HG02571 (cell line): Measurements from ENCODE around the gene MCTP1.

ENCODE experiments used
- ATAC-seq: cut with Tn5 transposase; IDR thresholded peaks from one replicate; pipeline ENCODE4 v1.9.1; 2021; ENCODE audit warnings: mild to moderate bottlenecking, moderate library complexity; ENCODE audit not compliant: unreplicated experiment

The MCTP1 gene

DNA sequence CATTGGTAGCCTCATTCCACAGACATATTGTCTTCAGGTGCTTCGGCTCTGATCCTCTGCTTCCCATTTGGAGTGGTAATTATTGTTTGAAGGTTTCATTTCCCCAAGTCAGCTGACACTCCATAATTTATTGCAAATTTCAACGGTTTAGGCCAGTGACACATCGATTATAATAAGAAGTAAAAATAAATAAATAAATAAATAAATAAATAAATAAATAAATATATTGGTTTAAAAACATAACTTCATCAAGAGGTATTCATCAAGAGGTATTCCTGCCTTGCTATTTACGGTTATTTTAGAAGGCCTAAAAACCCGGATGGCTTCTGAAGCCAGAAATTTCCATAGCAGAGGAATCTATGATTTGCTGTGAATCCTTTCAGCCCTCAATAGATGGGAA, 393.3 kb downstream of the MCTP1 start:
- ATAC-seq = no peak

DNA sequence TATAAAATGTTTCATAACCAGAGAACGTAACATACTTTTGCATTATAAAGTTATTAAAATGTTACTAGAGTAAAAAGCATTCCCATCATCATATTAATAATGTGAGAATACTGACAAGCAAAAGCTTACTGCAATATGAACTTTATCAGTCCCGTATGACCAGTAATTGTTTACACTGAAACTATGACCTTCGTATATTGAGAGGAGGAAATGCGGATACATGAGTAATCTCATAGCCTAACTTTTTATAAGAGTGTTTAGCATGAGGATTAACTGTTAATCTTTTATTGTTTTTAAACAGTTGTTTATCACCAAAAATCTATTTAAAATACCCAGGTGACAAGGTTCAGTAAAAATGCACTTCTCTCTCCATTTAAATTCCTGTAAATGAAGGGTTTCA, 394.0 kb downstream of the MCTP1 start:
- ATAC-seq = no peak

DNA sequence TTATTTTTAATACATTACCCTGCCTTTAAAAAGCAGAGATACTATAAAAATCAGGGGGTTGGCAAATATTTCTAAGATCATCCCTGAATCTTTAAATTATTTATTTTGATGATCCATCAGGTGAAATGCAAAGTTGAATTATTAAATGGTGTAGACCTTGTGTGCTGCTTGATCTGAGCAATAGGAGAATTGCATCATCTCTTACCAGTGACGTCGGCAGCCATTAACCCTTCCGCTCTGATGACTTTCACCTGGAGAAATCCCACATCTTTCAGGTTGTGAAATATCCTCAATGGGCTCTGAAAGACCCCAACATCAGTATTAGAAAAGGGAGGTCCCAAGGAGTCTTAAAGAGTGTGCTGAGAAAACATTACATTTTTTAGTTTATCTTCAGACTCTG, 396.2 kb downstream of the MCTP1 start:
- ATAC-seq = no peak

DNA sequence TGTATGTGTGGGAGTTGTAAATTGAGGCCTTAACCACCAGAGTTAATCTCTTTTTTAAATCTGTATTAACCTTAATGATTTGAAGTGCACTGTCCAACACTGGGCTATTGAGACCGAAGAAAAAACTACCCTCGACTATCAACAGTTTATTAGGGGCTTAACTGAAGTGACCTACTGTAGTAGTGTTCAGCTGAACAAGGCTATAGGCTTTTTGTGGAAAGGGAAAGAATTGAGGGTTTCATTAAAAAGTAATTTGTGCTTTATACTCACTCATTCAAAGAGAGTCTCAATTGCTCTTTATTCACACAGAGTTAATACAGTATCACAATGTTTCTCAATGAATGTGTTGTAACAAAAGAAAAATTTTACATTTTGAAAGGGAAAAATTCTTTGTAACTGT, 399.0 kb downstream of the MCTP1 start:
- ATAC-seq = no peak

DNA sequence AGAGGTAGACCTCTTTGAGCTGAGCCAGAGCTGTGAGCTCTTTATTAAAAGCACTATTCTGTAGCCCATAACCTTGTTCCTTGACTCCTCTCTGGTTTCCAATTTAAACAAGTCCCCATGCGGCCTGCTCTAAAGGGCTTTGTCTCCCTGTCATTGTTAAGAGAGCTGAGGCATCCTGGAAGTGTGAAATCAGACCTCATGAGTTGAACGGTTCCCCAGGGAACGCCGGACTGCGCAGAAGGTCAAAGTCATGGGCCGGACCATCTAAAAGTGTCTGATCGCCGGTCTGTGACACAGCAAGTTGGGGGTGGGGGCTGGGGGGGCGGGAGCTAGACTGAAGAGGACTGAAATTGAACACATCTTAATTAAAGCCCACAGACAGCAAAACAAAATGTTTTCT, 400.6 kb downstream of the MCTP1 start:
- ATAC-seq = no peak

DNA sequence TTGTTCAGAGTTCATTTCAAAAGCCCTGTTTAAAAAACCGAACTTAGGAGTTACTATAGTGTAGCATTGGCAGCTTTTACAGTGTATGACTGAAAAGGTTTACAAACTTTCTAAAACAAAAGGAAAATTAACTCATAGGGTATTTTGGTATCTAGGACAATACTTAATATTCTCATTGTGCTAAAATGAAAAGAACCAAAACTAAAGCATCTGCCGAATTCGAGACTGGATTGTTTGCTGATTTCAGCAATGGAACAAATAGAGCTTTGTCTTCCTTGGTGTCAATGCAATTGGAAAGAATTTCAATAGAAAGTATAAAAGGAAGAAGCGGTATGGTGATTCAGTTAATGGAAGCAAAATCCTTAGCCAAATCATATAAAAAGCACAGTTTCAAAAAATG, 412.4 kb downstream of the MCTP1 start:
- no peak for ATAC-seq

DNA sequence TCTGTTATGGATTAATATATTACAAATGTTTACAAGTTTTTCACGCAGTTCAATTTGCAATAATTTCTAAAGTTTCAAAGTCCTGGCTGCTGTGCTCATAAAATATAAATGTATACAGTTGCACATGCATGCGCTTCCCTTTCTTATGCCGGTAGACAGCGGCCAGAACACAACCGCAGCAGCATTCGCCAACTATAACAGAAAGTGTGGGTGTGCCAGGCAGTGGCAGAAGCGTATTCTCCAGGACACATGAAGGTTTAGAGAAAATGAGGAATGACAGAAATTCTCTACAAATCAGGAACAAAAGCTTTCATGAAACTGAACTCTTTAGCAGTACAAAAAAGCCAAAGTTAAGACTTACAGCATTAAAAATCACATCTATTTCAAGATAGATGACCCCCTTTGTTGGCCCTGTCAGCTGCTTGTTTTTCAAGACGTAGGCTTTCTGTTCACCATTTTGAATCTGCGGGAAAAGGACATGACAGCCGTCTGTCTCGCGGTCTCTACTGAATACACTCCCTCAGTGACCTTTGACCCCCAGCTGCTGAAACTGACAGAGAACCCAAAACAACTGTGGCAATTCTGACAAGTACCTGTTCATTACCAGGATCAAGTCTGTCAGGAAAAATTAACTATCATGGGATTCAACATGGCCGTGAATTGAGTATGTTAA, 414.2 kb downstream of the MCTP1 start:
- ATAC-seq = no peak

DNA sequence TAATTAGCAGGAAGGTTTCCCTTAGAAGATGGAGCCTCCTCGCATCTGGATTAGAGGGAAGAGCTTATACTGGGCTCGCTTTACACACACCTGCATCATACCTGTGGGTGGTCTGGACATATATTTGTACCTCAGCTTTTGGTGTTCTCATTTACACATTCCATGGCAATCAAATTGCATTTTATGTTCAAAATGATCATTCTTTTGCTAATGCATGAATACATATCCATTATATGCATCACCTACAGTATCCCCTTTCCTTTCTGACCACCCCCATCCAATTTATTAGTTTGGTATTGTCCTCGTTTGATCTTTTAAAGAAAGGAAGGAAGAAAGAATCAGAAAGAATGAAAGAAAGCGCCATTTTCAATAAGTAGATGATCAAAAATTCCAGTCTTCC, 415.0 kb downstream of the MCTP1 start:
- ATAC-seq = no peak

DNA sequence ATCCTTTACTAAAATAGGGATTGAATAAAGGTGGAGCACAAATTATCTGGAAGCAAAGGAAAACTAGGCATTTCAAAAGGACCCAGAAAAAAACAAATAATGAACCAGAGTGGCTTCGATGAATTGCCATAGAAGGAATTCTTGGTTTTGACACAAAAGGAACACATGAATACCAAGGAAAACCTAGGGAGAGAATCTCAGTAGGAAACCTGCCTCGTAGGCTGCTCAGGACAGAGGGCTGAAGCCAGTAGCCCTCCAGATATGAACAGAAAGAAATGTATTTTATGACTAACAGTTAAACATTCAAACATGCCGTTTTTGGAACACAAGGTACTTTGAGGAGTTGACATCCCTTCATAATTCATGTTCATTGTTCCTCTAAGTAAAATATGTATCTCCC, 420.9 kb downstream of the MCTP1 start:
- ATAC-seq = no peak

DNA sequence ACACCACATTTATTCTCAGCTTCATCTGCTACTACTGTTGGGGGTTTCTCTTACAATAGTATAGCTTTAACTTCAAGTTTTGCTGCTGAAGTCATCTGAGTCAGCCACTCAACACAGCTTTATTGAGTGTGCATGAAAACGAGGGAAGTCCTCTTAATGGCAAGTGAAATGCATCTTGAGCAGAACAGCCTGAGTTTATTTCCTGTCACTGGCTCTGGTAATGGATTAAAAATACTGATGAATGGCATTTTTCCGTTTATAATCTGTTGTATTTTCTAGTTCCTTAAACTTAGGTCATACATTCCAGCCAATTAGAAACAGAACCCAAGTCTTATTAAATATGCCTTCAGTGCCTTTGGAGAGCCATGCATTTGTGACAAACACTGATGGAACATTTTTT, 427.8 kb downstream of the MCTP1 start:
- ATAC-seq = no peak

DNA sequence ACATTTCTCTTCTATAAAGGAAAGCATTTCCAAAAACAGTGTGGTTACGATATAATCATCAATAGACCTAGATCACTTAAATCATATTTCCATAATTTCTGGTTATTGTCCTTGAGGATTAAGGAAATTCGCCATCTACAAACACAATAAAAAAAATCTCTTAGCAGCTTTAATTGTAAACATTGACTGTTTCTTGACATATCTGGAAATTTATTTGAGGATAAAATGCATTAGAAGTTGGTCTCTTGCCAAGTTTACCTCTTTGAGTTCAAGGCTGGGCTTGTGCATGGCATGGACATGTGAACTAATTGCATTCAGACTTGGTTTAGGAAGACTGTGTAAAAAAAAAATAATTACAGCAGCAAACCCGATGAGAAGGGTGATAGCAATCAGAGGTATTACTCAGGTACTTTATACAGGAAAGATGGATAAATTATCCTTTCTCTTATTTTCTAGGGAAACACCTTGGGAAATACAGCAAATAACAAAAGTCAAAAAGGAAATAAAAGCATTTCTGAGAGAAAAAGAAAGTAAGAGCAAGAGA, 428.6 kb downstream of the MCTP1 start:
- no peak for ATAC-seq

DNA sequence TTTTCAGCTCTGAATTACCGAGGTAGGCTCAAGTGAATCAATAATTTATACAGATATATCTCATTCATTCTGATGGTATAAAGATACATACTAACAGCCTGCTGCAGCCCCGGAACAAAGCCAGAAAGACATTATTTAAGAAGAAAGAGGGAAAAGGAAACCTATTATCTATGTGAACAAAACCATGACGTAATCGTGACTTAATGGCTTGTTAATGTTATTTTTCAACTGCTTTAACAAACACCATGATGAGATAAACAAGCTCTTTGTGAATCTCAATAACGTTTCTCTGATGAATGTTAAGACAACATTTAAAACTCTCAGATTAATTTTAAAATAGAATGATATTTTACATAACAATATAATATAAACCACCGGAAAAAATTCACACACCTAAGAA, 429.4 kb downstream of the MCTP1 start:
- no peak for ATAC-seq

DNA sequence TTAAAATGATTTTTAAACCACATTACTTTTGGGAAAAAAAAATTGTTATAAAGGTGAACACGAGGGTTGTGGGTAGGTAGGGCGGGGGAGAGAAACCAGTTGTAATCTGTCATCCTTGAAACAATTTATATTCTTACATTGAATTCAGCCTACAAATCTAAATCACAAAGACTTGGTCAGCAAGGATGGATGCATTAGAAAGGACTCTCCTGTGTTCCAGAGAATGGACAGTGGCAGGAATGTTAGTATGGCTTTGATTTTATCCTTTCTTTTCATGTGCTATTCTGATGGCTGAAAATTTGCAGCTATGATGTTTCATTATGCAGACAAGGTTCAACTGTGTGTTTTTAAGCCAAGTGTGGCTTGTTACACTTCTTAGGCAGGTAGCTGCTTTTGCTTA, 431.8 kb downstream of the MCTP1 start:
- no peak for ATAC-seq

DNA sequence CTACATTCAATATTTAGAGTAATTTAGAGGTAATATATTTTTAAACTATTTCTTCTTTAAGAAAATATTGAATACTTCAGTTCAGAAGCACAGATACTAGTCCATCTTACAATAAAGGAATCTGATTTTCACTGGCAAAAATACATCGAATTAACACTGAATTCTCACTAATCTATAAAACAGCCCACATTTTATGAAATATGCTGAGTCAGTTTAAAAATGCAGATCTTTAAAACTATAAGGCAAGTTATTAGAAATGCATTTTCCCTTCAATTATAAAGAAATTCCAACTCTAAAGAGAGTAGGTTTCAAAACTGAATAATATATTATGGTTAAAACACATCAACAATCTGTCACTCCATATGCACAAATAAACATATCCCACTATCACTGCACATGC, 433.9 kb downstream of the MCTP1 start:
- no peak for ATAC-seq

DNA sequence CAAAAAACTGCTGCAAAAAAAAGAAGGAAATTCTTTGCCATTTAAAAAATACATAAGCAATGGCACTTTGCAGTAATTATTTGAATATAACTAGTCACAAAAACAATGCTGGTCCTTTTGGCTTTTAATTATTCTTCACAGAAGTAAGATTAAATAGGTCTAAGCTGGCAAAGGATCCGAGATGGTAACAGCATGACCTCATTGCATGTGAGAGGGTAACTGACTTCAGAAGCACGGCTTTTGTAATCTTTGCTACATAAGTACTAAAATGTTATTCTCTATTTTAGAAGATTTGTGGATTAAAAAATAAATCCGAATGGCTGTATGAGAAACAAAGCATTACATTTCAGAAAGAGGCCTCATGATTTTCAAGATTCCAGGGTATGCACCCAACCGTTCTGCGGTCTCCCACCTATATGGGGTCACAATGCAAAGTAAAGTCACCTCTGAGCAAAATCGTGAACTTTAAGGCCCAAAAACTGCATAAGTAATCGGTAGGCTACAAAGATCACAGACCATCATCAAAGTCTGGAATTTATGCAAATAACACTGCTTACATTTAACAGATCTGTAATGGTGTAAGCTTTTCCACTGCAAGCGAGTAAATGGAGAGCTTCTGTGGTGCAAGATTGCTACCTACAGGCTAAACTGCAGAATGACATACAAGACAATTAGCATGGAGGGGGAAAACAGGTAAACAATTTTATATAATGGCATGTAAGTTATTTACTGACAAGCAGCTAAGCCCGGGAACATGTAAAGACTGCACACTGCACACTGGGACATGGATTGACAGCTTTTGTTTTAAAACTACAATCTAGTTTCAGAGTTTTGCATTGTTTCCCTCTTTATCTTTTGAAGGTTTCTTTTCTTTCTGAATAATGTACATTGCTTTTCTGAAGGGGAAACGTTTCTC, 434.8 kb downstream of the MCTP1 start:
- ATAC-seq = peak; percentile 88

DNA sequence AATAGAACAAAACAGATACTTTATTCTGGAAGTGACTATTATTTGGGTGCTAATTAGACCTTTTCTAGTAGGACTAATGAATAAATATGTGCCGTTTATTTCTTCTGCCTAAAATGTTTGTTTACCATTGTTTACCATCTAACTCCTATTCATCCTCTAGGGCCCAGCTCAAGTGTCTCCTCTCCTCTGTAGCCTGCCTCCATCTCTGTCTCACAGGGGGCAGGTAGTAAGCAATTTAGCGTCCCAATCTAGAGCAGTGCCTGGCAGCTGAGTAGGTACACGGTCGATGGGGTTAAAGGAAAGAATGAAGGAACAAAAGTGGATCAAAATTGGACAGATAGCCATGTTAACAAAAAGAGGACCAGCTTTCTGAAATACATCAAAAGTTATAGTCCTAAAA, 435.6 kb downstream of the MCTP1 start:
- no peak for ATAC-seq

DNA sequence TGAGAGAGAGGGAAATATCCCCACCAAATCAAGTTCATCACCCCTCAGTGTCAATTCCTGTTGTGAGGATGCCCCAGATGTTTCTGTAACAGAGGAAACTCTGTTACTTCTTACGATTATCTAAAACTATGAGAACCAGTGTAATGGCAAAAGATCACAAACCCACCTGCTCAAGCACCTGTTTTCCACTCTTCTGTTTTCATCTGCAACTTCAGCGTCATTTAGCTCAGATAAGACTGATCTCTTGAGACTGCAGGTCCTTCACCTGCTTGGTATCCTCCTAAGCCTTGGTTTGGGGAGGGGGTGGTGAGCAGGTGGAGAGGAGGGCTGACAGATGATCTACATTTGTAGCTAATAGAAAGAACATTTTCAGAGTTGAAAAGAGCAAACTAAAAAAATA, 437.2 kb downstream of the MCTP1 start:
- no peak for ATAC-seq

DNA sequence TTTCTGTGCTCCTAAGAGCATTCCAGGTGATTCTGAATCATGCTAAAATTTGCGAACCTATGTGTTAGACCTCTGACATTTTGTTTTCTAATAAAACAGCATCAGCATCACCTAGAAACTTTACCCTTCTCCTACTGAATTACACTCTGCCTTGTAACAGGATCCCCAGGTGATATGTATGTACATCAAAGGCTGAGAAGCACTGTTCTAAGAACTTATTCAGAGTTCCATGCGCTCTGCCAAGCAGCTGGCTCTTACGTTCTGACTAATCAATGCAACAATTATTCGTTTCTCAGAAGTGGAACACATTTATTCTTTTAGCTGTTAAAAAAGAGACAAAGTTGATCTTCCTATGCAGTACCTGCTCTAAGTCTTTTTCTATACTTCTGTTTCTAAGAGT, 437.9 kb downstream of the MCTP1 start:
- no peak for ATAC-seq

DNA sequence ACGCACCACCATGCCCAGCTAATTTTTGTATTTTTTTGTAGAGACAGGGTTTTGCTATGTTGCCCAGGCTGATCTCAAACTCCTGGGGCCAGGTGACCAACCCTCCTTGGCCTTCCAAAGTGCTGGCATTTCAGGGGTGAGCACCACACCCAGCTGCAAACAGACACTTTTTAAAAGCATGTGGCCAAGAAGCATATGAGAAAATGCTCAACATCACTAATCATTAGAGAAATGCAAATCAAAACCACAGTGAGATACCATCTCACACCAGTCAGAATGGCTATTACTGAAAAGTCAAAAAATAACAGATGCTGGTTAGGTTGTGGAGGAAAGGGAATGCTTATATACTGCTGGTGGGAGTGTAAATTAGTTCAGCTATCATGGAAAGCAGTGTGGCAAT, 439.2 kb downstream of the MCTP1 start:
- peak; percentile 42 for ATAC-seq

DNA sequence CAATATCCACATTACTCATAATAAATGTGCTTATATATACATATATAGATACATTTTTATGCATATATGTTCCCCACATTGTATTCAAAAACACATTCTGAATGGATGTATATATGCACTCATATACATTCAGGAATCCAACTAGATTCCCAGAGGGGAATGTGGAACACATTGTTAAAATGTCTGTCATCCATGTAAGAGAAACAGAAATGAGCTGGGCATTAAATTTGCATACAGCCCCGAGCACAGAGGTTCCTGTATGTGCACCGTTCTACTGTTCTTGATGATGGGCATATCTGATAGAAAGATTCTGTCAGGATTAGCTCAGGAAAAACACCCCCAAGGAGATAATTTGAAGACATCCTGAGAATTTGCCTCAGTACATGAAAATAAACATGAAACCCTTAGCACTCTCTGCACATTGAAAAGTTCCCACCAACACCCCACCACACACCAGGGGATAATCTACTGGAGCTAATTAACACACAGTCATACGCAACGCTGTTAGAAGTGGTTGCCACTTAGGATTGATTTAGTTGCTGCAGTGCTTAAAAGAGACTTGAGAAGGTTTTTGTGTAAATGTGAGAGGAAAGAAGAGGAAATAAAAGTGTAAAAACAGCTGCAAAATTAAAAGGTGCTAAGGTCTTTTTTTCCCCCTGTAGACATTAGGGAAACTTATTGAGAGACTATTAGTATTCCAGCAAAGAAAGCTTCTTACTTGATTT, 443.1 kb downstream of the MCTP1 start:
- ATAC-seq = no peak

DNA sequence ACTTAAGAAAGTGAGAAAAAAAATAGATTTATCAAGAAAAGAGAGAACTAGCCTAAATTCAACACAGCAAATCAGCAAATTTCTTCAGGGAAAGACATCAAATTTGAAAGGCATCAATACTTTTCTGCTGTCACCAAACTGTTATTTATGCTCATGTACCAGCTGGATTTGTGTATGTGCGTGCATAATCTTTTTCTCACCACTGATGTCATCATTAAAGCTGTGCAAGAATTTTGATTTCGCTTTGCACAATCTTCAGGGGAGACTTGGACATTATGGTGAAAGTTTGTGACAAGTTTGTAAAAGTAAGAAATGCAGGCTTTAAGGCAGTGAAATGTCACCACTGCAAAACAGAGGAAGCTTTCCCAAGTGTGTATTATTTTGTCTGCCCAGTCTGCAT, 451.0 kb downstream of the MCTP1 start:
- no peak for ATAC-seq

DNA sequence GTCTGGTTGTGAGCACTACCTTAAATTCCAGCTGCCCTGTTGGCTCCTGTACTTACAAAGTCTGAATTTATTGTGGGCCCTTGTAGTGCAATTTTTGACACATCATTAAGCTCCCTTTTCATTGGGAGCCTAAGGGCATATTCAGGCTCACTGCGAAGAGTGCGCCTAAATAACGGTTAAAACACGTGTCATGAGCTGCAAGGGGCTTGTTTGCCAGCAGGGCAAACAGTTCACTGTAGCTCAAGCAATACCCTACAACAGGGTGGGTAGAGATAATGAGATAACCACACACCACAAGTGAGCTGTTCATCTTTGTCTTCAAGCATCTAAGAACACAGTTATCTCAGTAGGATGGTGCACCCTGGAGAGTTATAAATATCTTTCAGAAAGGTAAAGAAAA, 452.2 kb downstream of the MCTP1 start:
- ATAC-seq = no peak
